Astrocyte (in vitro differentiated cells and primary cell): ENCODE results near the gene CCL17. TPM values are rescaled to one million over a fixed set of nuclear protein-coding genes. Genes with fewer than 3 reads are reported as not detected.

ENCODE experiments used
- DNase-seq: peaks from one replicate; pipeline ENCODE4 v3.0.0-alpha.2; 2010; ENCODE audit warnings: low read depth
- FAIRE-seq: peaks from 2 replicates; lab custom pipeline; 2011; peaks lifted over from hg19 to GRCh38; lab: Jason Lieb, UNC
- H2AFZ ChIP-seq: 2 replicates; pipeline ENCODE4 v1.6.0; 2012; ENCODE audit warnings: low read depth, low read length, inconsistent platforms
- H3K27ac ChIP-seq: 2 replicates; pipeline ENCODE4 v1.5.1; 2011; ENCODE audit warnings: low read depth, low read length, inconsistent platforms
- H3K27me3 ChIP-seq: 2 replicates; pipeline ENCODE4 v1.6.0; 2011; ENCODE audit warnings: low read length, inconsistent platforms; ENCODE audit not compliant: insufficient read depth
- H3K36me3 ChIP-seq: 2 replicates; pipeline ENCODE4 v1.5.1; 2011; ENCODE audit warnings: low read length, inconsistent platforms; ENCODE audit not compliant: insufficient read depth
- H3K4me1 ChIP-seq: 2 replicates; pipeline ENCODE4 v1.5.1; 2011; ENCODE audit warnings: low read length, inconsistent platforms; ENCODE audit not compliant: insufficient read depth
- H3K4me2 ChIP-seq: 2 replicates; pipeline ENCODE4 v1.6.0; 2012; ENCODE audit warnings: low read length, inconsistent platforms
- H3K4me3 ChIP-seq: 2 replicates; pipeline ENCODE4 v1.5.1; 2011; ENCODE audit warnings: low read depth, mild to moderate bottlenecking, low read length, inconsistent platforms; ENCODE audit not compliant: insufficient read depth
- H3K79me2 ChIP-seq: 2 replicates; pipeline ENCODE4 v1.6.0; 2012; ENCODE audit warnings: mild to moderate bottlenecking, low read length, inconsistent platforms; ENCODE audit not compliant: insufficient read depth
- H3K9ac ChIP-seq: 2 replicates; pipeline ENCODE4 v1.6.0; 2012; ENCODE audit warnings: mild to moderate bottlenecking, low read length, inconsistent platforms
- H3K9me3 ChIP-seq: 2 replicates; pipeline ENCODE4 v1.5.1; 2012; ENCODE audit warnings: low read depth, mild to moderate bottlenecking, low read length, inconsistent platforms; ENCODE audit not compliant: insufficient read depth
- H4K20me1 ChIP-seq: 2 replicates; pipeline ENCODE4 v1.6.0; 2012; ENCODE audit warnings: low read length, inconsistent platforms; ENCODE audit not compliant: insufficient read depth
- H3K27ac Mint-ChIP-seq: one replicate; pipeline ENCODE4 v1.8.0; 2021; ENCODE audit warnings: mild to moderate bottlenecking, mixed read lengths; ENCODE audit not compliant: unreplicated experiment
- H3K27me3 Mint-ChIP-seq: one replicate; pipeline ENCODE4 v1.8.0; 2021; ENCODE audit warnings: low read depth, mixed read lengths; ENCODE audit not compliant: unreplicated experiment
- H3K36me3 Mint-ChIP-seq: one replicate; pipeline ENCODE4 v1.8.0; 2021; ENCODE audit warnings: low read depth, mixed read lengths; ENCODE audit not compliant: unreplicated experiment
- H3K4me1 Mint-ChIP-seq: one replicate; pipeline ENCODE4 v1.8.0; 2021; ENCODE audit warnings: low read depth, mixed read lengths; ENCODE audit not compliant: unreplicated experiment
- H3K4me3 Mint-ChIP-seq: one replicate; pipeline ENCODE4 v1.8.0; 2021; ENCODE audit warnings: mild to moderate bottlenecking, moderate library complexity, mixed read lengths; ENCODE audit not compliant: unreplicated experiment
- H3K9me3 Mint-ChIP-seq: one replicate; pipeline ENCODE4 v1.8.0; 2021; ENCODE audit warnings: mild to moderate bottlenecking, mixed read lengths; ENCODE audit not compliant: unreplicated experiment
- CTCF ChIP-seq: IDR thresholded peaks from 2 replicates; pipeline ENCODE4 v1.5.1; 2011; ENCODE audit warnings: low read depth, mild to moderate bottlenecking, inconsistent platforms, low read length, moderate library complexity; ENCODE audit not compliant: insufficient read depth
- EZH2 ChIP-seq: IDR thresholded peaks from 2 replicates; pipeline ENCODE4 v1.6.1; 2012; ENCODE audit warnings: mild to moderate bottlenecking, low read length, inconsistent platforms; ENCODE audit not compliant: insufficient read depth
- total RNA-seq: library from RNA; stranded (reverse); gene quantifications from 2 replicates; pipeline ENCODE4 v1.2.1, GENCODE V29; 2021

The CCL17 gene
- total RNA-seq, 1 donor from 2014 or later = not detected

DNA sequence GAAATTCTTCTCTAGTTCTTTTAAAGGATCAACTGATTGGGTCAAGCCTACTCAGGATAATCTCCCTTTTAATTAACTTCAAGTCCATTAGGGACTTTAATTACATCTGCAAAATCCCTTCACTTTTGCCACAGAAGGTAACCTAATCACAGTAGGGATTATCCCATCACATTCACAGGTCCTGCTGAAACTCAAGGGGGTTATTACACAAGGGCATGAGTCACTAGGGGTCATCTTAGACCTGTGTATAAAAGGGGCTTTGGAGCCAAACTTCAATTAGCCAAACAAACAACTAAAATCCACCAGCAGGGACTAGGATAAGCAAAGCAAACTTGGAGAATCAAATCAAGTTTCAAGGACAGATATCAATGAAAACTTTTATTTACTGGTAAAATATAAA is 23.3 kb downstream of the CCL17 start:
- Histone ChIP-seq H3K4me2 (no peak overlapping the region), H3K27me3 (no peaks in the 10 kb centered on the region), H3K27ac (no peak overlapping the region), H3K9ac (no peak overlapping the region), H3K9me3 (no peaks in the 10 kb centered on the region), H2AFZ (no peak overlapping the region), H3K4me1 (no peaks in the 10 kb centered on the region), H4K20me1 (no peaks in the 10 kb centered on the region), H3K4me3 (no peak overlapping the region), H3K36me3 (peaks cover 41% of the 10 kb centered on the region), H3K79me2 (no peaks in the 10 kb centered on the region)
- TF ChIP-seq CTCF (no peak), EZH2 (no peak)
- Mint-ChIP-seq H3K27me3 (no peaks in the 10 kb centered on the region), H3K4me3 (no peak overlapping the region), H3K4me1 (no peaks in the 10 kb centered on the region), H3K36me3 (peaks cover 11% of the 10 kb centered on the region), H3K9me3 (no peaks in the 10 kb centered on the region), H3K27ac (no peak overlapping the region)
- DNase-seq (no peak), FAIRE-seq (no peak)

- Mint-ChIP-seq H3K9me3 (no peaks in the 10 kb centered on the region), H3K36me3 (peaks cover 14% of the 10 kb centered on the region), H3K27ac (no peak overlapping the region), H3K4me3 (no peak overlapping the region), H3K27me3 (no peaks in the 10 kb centered on the region), H3K4me1 (no peaks in the 10 kb centered on the region)
- H2AFZ ChIP-seq = no peak overlapping the region
- H3K4me1 ChIP-seq = no peaks in the 10 kb centered on the region
- FAIRE-seq (no peak), DNase-seq (no peak)
- no peak overlapping the region for H3K9ac ChIP-seq
- H3K9me3 ChIP-seq = no peaks in the 10 kb centered on the region
- peaks cover 68% of the 10 kb centered on the region for H3K36me3 ChIP-seq
- H3K79me2 ChIP-seq = no peaks in the 10 kb centered on the region
- TF ChIP-seq CTCF (no peak), EZH2 (no peak)
- no peak overlapping the region for H3K4me2 ChIP-seq
- H3K4me3 ChIP-seq = no peak overlapping the region
- H3K27ac ChIP-seq = no peak overlapping the region
- H4K20me1 ChIP-seq = no peaks in the 10 kb centered on the region
- no peaks in the 10 kb centered on the region for H3K27me3 ChIP-seq
Observed at GRCh38 chr16:57430955-57431354, 26.4 kb downstream of the CCL17 start.

GRCh38 chr16:57432505-57432904 is 27.9 kb downstream of the CCL17 start:
- no peak overlapping the region for H3K27ac ChIP-seq
- H3K79me2 ChIP-seq = no peaks in the 10 kb centered on the region
- peaks cover 71% of the 10 kb centered on the region for H3K36me3 ChIP-seq
- TF ChIP-seq EZH2 (no peak), CTCF (no peak)
- FAIRE-seq (no peak), DNase-seq (no peak)
- no peak overlapping the region for H3K4me2 ChIP-seq
- no peaks in the 10 kb centered on the region for H3K27me3 Mint-ChIP-seq
- H3K27ac Mint-ChIP-seq = no peak overlapping the region
- no peak overlapping the region for H2AFZ ChIP-seq
- no peak overlapping the region for H3K4me3 Mint-ChIP-seq
- H4K20me1 ChIP-seq = no peaks in the 10 kb centered on the region
- H3K4me1 Mint-ChIP-seq = no peaks in the 10 kb centered on the region
- no peaks in the 10 kb centered on the region for H3K4me1 ChIP-seq
- no peaks in the 10 kb centered on the region for H3K9me3 ChIP-seq
- H3K4me3 ChIP-seq = no peak overlapping the region
- no peak overlapping the region for H3K9ac ChIP-seq
- H3K36me3 Mint-ChIP-seq = peaks cover 14% of the 10 kb centered on the region
- no peaks in the 10 kb centered on the region for H3K27me3 ChIP-seq
- H3K9me3 Mint-ChIP-seq = no peaks in the 10 kb centered on the region
